ENCODE measurements around the gene RASSF1. TPM values are rescaled to one million over a fixed set of nuclear protein-coding genes. Genes with fewer than 3 reads are reported as not detected.
A peak's percentile ranks its signal among the peaks of the same experiment; 100 is the strongest.

The RASSF1 gene
- total and polyA plus RNA-seq, 2 of the 13 experiments (the other 11 are each of a cell fraction or from before 2014, with no cell fraction given) = 10.2 to 27.5 TPM

DNA sequence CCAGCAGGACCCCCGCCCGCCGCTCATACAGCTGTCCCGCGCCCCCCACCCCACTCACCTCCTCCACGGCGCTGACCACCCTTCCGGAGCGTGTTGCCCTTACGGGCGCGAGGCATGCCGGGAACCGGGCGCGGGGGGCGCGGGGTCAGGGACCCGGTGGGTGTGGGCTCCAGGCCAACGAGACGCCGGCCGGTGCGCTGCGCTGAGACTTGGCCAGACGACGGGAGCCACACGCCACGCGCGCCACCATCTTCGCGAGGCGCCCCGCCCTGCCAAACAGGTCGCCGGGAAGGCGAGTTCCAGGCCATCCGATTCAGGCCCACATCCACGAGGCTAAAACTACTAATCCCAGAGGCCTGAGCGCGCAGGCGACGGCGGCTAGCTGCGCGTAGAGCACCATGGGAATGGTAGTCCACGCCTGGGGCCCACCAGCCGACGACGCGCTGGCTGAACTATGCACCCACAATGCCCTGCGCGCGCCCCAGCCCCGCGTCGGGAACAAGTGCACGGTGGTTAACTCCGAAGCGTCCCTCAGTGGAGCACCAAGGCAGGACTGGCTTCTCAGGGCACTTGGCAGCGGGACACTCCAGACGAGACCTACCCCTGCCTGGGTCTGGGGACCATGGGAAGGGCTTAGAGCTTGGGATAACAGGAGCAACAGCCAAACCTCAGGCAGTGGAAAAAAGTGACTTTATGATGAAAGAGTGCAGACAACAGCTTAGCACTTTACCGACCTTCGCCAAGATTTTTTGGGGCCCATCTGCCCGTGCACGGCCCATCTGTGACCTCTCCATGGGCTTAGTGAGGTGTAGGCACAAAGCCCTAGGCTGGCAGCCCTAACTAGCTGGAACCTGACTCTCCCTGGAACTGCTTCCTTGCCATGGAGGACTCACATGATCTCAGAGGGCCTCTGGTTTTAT is 48.2 kb downstream of the RASSF1 start, which contains the start of gene IFRD2 (continued):
- TF ChIP-seq JUN (CRISPR knock-in tag; IDR thresholded peaks at IDR 0.05) = no peak
- TF ChIP-seq NKX3-1 (CRISPR knock-in tag; IDR thresholded peaks at IDR 0.05) = 0 out of 2 replicates have a peak, but pooled peaks have one; percentile 31
- TF ChIP-seq ZSCAN9 (CRISPR knock-in tag; IDR thresholded peaks at IDR 0.05; ENCODE audit: borderline replicate concordance) = peak; percentile 52; the same call in 1 of the 2 replicates
- TF ChIP-seq, protein P1, sequence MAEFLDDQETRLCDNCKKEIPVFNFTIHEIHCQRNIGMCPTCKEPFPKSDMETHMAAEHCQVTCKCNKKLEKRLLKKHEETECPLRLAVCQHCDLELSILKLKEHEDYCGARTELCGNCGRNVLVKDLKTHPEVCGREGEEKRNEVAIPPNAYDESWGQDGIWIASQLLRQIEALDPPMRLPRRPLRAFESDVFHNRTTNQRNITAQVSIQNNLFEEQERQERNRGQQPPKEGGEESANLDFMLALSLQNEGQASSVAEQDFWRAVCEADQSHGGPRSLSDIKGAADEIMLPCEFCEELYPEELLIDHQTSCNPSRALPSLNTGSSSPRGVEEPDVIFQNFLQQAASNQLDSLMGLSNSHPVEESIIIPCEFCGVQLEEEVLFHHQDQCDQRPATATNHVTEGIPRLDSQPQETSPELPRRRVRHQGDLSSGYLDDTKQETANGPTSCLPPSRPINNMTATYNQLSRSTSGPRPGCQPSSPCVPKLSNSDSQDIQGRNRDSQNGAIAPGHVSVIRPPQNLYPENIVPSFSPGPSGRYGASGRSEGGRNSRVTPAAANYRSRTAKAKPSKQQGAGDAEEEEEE (CRISPR knock-in tag; IDR thresholded peaks at IDR 0.05; ENCODE audit: borderline replicate concordance) = peak; percentile 42; the same call in 1 of the 2 replicates
- TF ChIP-seq, protein P2, sequence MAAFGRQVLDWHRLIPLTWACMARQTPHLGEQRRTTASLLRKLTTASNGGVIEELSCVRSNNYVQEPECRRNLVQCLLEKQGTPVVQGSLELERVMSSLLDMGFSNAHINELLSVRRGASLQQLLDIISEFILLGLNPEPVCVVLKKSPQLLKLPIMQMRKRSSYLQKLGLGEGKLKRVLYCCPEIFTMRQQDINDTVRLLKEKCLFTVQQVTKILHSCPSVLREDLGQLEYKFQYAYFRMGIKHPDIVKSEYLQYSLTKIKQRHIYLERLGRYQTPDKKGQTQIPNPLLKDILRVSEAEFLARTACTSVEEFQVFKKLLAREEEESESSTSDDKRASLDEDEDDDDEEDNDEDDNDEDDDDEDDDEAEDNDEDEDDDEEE (CRISPR knock-in tag; IDR thresholded peaks at IDR 0.05) = 0 out of 2 replicates have a peak, but pooled peaks have one; percentile 32
- TF ChIP-seq ZNF20 (CRISPR knock-in tag; IDR thresholded peaks at IDR 0.05) = no peak
- TF ChIP-seq, protein P3, sequence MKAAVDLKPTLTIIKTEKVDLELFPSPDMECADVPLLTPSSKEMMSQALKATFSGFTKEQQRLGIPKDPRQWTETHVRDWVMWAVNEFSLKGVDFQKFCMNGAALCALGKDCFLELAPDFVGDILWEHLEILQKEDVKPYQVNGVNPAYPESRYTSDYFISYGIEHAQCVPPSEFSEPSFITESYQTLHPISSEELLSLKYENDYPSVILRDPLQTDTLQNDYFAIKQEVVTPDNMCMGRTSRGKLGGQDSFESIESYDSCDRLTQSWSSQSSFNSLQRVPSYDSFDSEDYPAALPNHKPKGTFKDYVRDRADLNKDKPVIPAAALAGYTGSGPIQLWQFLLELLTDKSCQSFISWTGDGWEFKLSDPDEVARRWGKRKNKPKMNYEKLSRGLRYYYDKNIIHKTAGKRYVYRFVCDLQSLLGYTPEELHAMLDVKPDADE (CRISPR knock-in tag; IDR thresholded peaks at IDR 0.05) = no peak
- TF ChIP-seq, protein P4, sequence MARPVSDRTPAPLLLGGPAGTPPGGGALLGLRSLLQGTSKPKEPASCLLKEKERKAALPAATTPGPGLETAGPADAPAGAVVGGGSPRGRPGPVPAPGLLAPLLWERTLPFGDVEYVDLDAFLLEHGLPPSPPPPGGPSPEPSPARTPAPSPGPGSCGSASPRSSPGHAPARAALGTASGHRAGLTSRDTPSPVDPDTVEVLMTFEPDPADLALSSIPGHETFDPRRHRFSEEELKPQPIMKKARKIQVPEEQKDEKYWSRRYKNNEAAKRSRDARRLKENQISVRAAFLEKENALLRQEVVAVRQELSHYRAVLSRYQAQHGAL (CRISPR knock-in tag; IDR thresholded peaks at IDR 0.05; ENCODE audit: not compliant biosample characterization) = no peak
- no peak for TF ChIP-seq ZNF382 (CRISPR knock-in tag; IDR thresholded peaks at IDR 0.05; ENCODE audit: borderline replicate concordance)
- 0 out of 2 replicates have a peak, but pooled peaks have one; percentile 34 for TF ChIP-seq ZNF337 (CRISPR knock-in tag; IDR thresholded peaks at IDR 0.05; ENCODE audit: borderline replicate concordance, low read depth)
- TF ChIP-seq NFE2L1 (CRISPR knock-in tag; IDR thresholded peaks at IDR 0.05; ENCODE audit: borderline replicate concordance) = no peak
- TF ChIP-seq ZNF616 (CRISPR knock-in tag; IDR thresholded peaks at IDR 0.05; ENCODE audit: low read depth) = 0 out of 2 replicates have a peak, but pooled peaks have one; percentile 77
- no peak; the same call in 1 of the 2 replicates for TF ChIP-seq ZFP1 (CRISPR knock-in tag; IDR thresholded peaks at IDR 0.05)
- peak; percentile 96 for TF ChIP-seq TBL1XR1 (IDR thresholded peaks at IDR 0.05; ENCODE audit: borderline replicate concordance, low read length, partially characterized antibody)
- TF ChIP-seq NPAS2 (CRISPR knock-in tag; IDR thresholded peaks at IDR 0.05; ENCODE audit: borderline replicate concordance) = no peak
- peak; percentile 57 for TF ChIP-seq NFYB (CRISPR knock-in tag; IDR thresholded peaks at IDR 0.05)
- TF ChIP-seq, protein P5, sequence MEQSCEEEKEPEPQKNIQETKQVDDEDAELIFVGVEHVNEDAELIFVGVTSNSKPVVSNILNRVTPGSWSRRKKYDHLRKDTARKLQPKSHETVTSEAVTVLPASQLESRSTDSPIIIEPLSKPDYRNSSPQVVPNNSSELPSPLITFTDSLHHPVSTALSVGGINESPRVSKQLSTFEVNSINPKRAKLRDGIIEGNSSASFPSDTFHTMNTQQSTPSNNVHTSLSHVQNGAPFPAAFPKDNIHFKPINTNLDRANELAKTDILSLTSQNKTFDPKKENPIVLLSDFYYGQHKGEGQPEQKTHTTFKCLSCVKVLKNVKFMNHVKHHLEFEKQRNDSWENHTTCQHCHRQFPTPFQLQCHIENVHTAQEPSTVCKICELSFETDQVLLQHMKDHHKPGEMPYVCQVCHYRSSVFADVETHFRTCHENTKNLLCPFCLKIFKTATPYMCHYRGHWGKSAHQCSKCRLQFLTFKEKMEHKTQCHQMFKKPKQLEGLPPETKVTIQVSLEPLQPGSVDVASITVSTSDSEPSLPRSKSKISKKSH (CRISPR knock-in tag; IDR thresholded peaks at IDR 0.05; ENCODE audit: borderline replicate concordance) = no peak; the same call in 1 of the 2 replicates
- TF ChIP-seq ZNF891 (CRISPR knock-in tag; IDR thresholded peaks at IDR 0.05) = peak; percentile 76
- TF ChIP-seq SOX5 (CRISPR knock-in tag; IDR thresholded peaks at IDR 0.05; ENCODE audit: borderline replicate concordance) = 0 out of 2 replicates have a peak, but pooled peaks have one; percentile 9
- TF ChIP-seq ZNF557 (CRISPR knock-in tag; IDR thresholded peaks at IDR 0.05) = no peak
